OCI-LY3 (cell line): Measurements from ENCODE around the gene AGAP1.

Source experiments
- H2AFZ ChIP-seq: fragments of 200-600, 300-600 bp; shearing (Covaris generic); 2 replicates; pipeline ENCODE4 v1.6.0; 2014; ENCODE audit warnings: antibody characterized with exemption, low read depth, low read length
- H3K27ac ChIP-seq: fragments of 200-600, 300-600 bp; sonication (generic); 2 replicates; pipeline ENCODE4 v1.5.1; 2014; ENCODE audit warnings: mild to moderate bottlenecking, low read length, moderate library complexity, mixed read lengths
- H3K27me3 ChIP-seq: fragments of 200-600, 300-600 bp; sonication (generic); 2 replicates; pipeline ENCODE4 v1.6.1; 2014; ENCODE audit warnings: low read depth, low read length, mixed read lengths
- H3K36me3 ChIP-seq: fragments of 200-600, 300-600 bp; sonication (generic); replicated peaks from 2 replicates; pipeline ENCODE3; 2014; ENCODE audit warnings: low read depth, low read length, mixed read lengths
- H3K4me1 ChIP-seq: fragments of 300-600, 200-600 bp; sonication (generic); 2 replicates; pipeline ENCODE4 v1.6.1; 2014; ENCODE audit warnings: low read length, mixed read lengths
- H3K4me2 ChIP-seq: fragments of 200-600, 300-600 bp; sonication (generic); 2 replicates; pipeline ENCODE4 v1.6.1; 2014; ENCODE audit warnings: low read length, mixed read lengths
- H3K4me3 ChIP-seq: fragments of 300-600, 200-600 bp; sonication (generic); 2 replicates; pipeline ENCODE4 v1.5.1; 2014; ENCODE audit warnings: antibody characterized with exemption, mild to moderate bottlenecking, low read length, moderate library complexity
- H3K79me2 ChIP-seq: fragments of 300-600, 200-600 bp; shearing (Covaris generic); 2 replicates; pipeline ENCODE4 v1.6.1; 2014; ENCODE audit warnings: mild to moderate bottlenecking, low read length, mixed read lengths
- H3K9ac ChIP-seq: fragments of 300-600, 200-600 bp; shearing (Covaris generic); 2 replicates; pipeline ENCODE4 v1.6.0; 2014; ENCODE audit warnings: mild to moderate bottlenecking, low read length, moderate library complexity
- H3K9me3 ChIP-seq: fragments of 200-600, 300-600 bp; shearing (Covaris generic); 2 replicates; pipeline ENCODE4 v1.6.1; 2014; ENCODE audit warnings: low read length, mixed read lengths; ENCODE audit not compliant: insufficient read depth
- H4K20me1 ChIP-seq: fragments of 200-600, 300-600 bp; sonication (generic); 2 replicates; pipeline ENCODE4 v1.6.1; 2016; ENCODE audit warnings: low read length, mixed read lengths; ENCODE audit not compliant: insufficient read depth
- CTCF ChIP-seq: fragments of 200-600, 300-600 bp; sonication (generic); IDR thresholded peaks from 2 replicates; pipeline ENCODE4 v1.5.1; 2014; ENCODE audit warnings: antibody characterized with exemption, low read length, low read depth
- EZH2phosphoT487 ChIP-seq: fragments of 200-600 bp; shearing (Covaris generic); IDR thresholded peaks from 2 replicates; pipeline ENCODE4 v1.6.1; 2018; ENCODE audit warnings: antibody characterized with exemption, mixed run types, low read depth

AGAP1 gene

GRCh38 chr2:235501673-235502031 is 7.8 kb downstream of the AGAP1 start:
- no peak for TF ChIP-seq CTCF
- no peak for TF ChIP-seq EZH2phosphoT487
- Histone ChIP-seq H3K9ac (no peak overlapping the region), H3K36me3 (no peaks in the 10 kb centered on the region), H4K20me1 (no peaks in the 10 kb centered on the region), H3K4me2 (no peak overlapping the region), H2AFZ (no peak overlapping the region), H3K27me3 (no peaks in the 10 kb centered on the region), H3K9me3 (no peaks in the 10 kb centered on the region), H3K4me3 (no peak overlapping the region), H3K4me1 (no peaks in the 10 kb centered on the region), H3K79me2 (no peaks in the 10 kb centered on the region), H3K27ac (no peak overlapping the region)

GRCh38 chr2:235502336-235502735 is 8.5 kb downstream of the AGAP1 start:
- H3K4me1 ChIP-seq, result no peaks in the 10 kb centered on the region
- H3K4me2 ChIP-seq, result no peak overlapping the region
- H3K27ac ChIP-seq, result no peak overlapping the region

GRCh38 chr2:235504441-235505180 is 10.8 kb downstream of the AGAP1 start:
- Histone ChIP-seq H3K79me2 (no peaks in the 10 kb centered on the region), H3K9ac (no peak overlapping the region), H3K27me3 (no peaks in the 10 kb centered on the region), H3K9me3 (no peaks in the 10 kb centered on the region), H3K4me3 (no peak overlapping the region), H3K27ac (no peak overlapping the region), H2AFZ (no peak overlapping the region), H3K36me3 (no peaks in the 10 kb centered on the region), H4K20me1 (no peaks in the 10 kb centered on the region), H3K4me2 (no peak overlapping the region), H3K4me1 (no peaks in the 10 kb centered on the region)
- no peak for TF ChIP-seq CTCF
- no peak for TF ChIP-seq EZH2phosphoT487

More at GRCh38 chr2:235502336-235502735, 8.5 kb downstream of the AGAP1 start:
- Histone ChIP-seq H2AFZ (no peak overlapping the region), H4K20me1 (no peaks in the 10 kb centered on the region), H3K79me2 (no peaks in the 10 kb centered on the region), H3K27me3 (no peaks in the 10 kb centered on the region), H3K4me3 (no peak overlapping the region), H3K36me3 (no peaks in the 10 kb centered on the region), H3K9me3 (no peaks in the 10 kb centered on the region), H3K9ac (no peak overlapping the region)
- TF ChIP-seq CTCF (no peak), EZH2phosphoT487 (no peak)

- Histone ChIP-seq H3K4me3 (no peak overlapping the region), H3K4me2 (no peak overlapping the region), H2AFZ (no peak overlapping the region), H3K79me2 (no peaks in the 10 kb centered on the region), H3K4me1 (no peaks in the 10 kb centered on the region), H3K27me3 (no peaks in the 10 kb centered on the region), H3K36me3 (no peaks in the 10 kb centered on the region), H3K9me3 (no peaks in the 10 kb centered on the region), H3K9ac (no peak overlapping the region), H3K27ac (no peak overlapping the region), H4K20me1 (no peaks in the 10 kb centered on the region)
- no peak for TF ChIP-seq CTCF
- no peak for TF ChIP-seq EZH2phosphoT487
Measured at GRCh38 chr2:235505181-235505741, 11.4 kb downstream of the AGAP1 start.
